Activated B cell treated with CpG ODN at 0.5 μM for 24 hours (primary cell): Measurements from ENCODE around the gene CABLES1. TPM values are rescaled to one million over a fixed set of nuclear protein-coding genes. Genes with fewer than 3 reads are reported as not detected.
"Not testable (repeated sequence)": the region's sequence is repeated elsewhere in the genome, so short reads cannot be mapped to it uniquely, and the experiment has no call there.

Experiments used
- ATAC-seq: fragments of 200-7000 bp; cut with Tn5 transposase; one replicate; pipeline ENCODE4 v1.10.0; 2021; ENCODE audit warnings: low read depth, mild to moderate bottlenecking, moderate library complexity
- CTCF ChIA-PET: fragments of 350-600 bp; sonication (Branson Sonifier 250); formaldehyde crosslinking; loops from one replicate; lab custom pipeline; 2021; ENCODE audit warnings: antibody characterized with exemption; lab: Charles Lee
- POLR2A ChIA-PET: fragments of 350-600 bp; sonication (Branson Sonifier 250); formaldehyde crosslinking; loops from one replicate; lab custom pipeline; 2021; ENCODE audit warnings: antibody characterized with exemption; lab: Charles Lee
- DNase-seq: peaks from one replicate; pipeline ENCODE4 v3.0.0; 2022
- H3K27ac Mint-ChIP-seq: one replicate; pipeline ENCODE4 v1.8.0; 2020; ENCODE audit warnings: mixed read lengths
- H3K27me3 Mint-ChIP-seq: one replicate; pipeline ENCODE4 v1.8.0; 2021; ENCODE audit warnings: mixed read lengths
- H3K36me3 Mint-ChIP-seq: one replicate; pipeline ENCODE4 v1.8.0; 2021; ENCODE audit warnings: low read depth, mixed read lengths
- H3K4me1 Mint-ChIP-seq: one replicate; pipeline ENCODE4 v1.8.0; 2021; ENCODE audit warnings: mixed read lengths
- H3K4me3 Mint-ChIP-seq: one replicate; pipeline ENCODE4 v1.8.0; 2020; ENCODE audit warnings: mild to moderate bottlenecking, mixed read lengths
- H3K9me3 Mint-ChIP-seq: one replicate; pipeline ENCODE4 v1.8.0; 2020; ENCODE audit warnings: mixed read lengths
- intact Hi-C: fragments of 100-400 bp; cut with micrococcal nuclease; formaldehyde crosslinking; loops from one replicate; pipeline ENCODE4 v1.15.1; 2024
- total RNA-seq: library from RNA; stranded (reverse); gene quantifications from 2 replicates; pipeline ENCODE4 v1.2.3, GENCODE V29; 2022
- TF ChIP-seq, protein P1 (sequence below): fragments of 200-600 bp; IDR thresholded peaks from one replicate; pipeline ENCODE4 v1.8.0; 2022; ENCODE audit warnings: antibody characterized with exemption, mild to moderate bottlenecking

The CABLES1 gene
- total RNA-seq, 1 donor from 2014 or later, result 32.3 TPM

DNA sequence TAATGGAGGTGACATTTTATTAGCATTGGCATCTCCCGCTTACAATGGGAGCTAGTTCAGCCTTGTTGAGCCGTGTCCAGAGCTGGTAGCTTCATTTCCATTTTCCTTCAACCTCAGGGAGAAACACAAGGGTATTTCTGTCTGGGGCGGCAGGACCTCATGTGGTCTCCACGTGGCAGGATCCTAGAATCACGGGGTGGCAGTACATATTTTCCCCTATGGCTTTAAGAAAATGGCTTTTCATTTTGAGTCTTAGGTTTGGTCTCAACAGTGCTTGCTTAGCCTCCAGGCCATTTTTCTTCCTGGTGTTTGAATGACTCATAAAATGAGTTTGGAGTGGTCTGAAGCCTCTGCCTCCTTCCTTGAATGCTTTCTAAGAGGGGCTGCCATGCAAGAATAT lies 20.3 kb downstream of the CABLES1 start:
- TF ChIP-seq, protein P1, sequence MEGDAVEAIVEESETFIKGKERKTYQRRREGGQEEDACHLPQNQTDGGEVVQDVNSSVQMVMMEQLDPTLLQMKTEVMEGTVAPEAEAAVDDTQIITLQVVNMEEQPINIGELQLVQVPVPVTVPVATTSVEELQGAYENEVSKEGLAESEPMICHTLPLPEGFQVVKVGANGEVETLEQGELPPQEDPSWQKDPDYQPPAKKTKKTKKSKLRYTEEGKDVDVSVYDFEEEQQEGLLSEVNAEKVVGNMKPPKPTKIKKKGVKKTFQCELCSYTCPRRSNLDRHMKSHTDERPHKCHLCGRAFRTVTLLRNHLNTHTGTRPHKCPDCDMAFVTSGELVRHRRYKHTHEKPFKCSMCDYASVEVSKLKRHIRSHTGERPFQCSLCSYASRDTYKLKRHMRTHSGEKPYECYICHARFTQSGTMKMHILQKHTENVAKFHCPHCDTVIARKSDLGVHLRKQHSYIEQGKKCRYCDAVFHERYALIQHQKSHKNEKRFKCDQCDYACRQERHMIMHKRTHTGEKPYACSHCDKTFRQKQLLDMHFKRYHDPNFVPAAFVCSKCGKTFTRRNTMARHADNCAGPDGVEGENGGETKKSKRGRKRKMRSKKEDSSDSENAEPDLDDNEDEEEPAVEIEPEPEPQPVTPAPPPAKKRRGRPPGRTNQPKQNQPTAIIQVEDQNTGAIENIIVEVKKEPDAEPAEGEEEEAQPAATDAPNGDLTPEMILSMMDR, result no peak
- no peaks in the 10 kb centered on the region for H3K27me3 Mint-ChIP-seq
- CTCF ChIA-PET, result no interaction called here
- intact Hi-C loops, result no loop called here
- no peaks in the 10 kb centered on the region for H3K36me3 Mint-ChIP-seq
- H3K4me3 Mint-ChIP-seq, result no peak overlapping the region
- H3K4me1 Mint-ChIP-seq, result no peaks in the 10 kb centered on the region
- POLR2A ChIA-PET, result no interaction called here
- H3K27ac Mint-ChIP-seq, result no peak overlapping the region
- DNase-seq, result no peak
- no peak for ATAC-seq
- H3K9me3 Mint-ChIP-seq, result no peaks in the 10 kb centered on the region

DNA sequence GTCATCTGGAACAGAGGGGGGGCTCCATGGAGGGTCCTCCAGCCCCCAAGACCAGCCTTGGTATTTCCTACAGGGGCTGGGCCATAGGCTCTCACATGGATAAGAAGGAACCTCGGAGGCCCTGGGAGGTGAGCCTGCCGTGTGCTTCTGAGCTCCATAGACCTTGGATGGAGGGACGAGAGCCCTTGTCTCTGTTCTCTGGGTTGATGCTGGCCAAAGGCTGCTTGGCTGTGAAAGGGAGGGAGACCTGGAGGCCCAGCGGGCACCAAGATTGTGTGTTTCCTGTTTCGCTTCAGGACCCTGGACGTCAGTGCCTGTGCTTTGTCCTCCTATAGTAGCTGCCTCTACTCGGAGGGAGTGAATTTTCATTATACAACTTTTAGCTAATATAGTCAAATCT lies 20.8 kb downstream of the CABLES1 start:
- no peaks in the 10 kb centered on the region for H3K27me3 Mint-ChIP-seq
- CTCF ChIA-PET, result no interaction called here

DNA sequence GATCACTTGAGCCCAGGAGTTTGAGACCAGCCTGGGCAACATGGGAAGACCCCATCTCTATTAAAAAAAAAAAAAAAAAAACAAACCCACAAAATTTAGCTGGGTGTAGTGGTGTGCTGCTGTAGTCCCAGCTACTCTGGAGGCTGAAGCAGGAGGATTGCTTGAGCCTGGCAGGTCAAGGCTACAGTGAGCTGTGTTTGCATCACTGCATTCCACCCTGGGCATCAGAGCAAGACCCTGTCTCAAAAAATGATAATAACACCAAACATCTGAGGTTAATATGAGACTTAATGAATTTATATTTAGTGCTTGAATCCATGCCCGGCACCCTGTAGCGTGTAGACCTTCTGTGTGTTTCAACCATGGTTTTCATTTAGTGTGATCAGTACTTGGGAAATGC lies 22.8 kb downstream of the CABLES1 start:
- DNase-seq (no peak), ATAC-seq (no peak)
- ChIA-PET POLR2A (interaction anchor here (0.7 kb wide), 1 partner anchor 1024 kb away, joined by 6 read pairs; no protein-coding TSS in a partner anchor), CTCF (no interaction called here)
- H3K27ac Mint-ChIP-seq, result no peak overlapping the region
- H3K36me3 Mint-ChIP-seq, result no peaks in the 10 kb centered on the region
- no peaks in the 10 kb centered on the region for H3K4me1 Mint-ChIP-seq
- intact Hi-C loops, result no loop called here
- TF ChIP-seq, protein P1, result no peak
- H3K4me3 Mint-ChIP-seq, result no peak overlapping the region
- peaks cover 2% of the 10 kb centered on the region for H3K27me3 Mint-ChIP-seq
- H3K9me3 Mint-ChIP-seq, result no peaks in the 10 kb centered on the region

More for the DNA sequence above, 20.8 kb downstream of the CABLES1 start:
- H3K27ac Mint-ChIP-seq, result no peak overlapping the region
- no peaks in the 10 kb centered on the region for H3K9me3 Mint-ChIP-seq
- intact Hi-C loops, result no loop called here
- no peak for ATAC-seq
- H3K4me3 Mint-ChIP-seq, result no peak overlapping the region
- TF ChIP-seq, protein P1, result no peak
- H3K4me1 Mint-ChIP-seq, result no peaks in the 10 kb centered on the region
- DNase-seq, result no peak
- no peaks in the 10 kb centered on the region for H3K36me3 Mint-ChIP-seq
- POLR2A ChIA-PET, result no interaction called here

DNA sequence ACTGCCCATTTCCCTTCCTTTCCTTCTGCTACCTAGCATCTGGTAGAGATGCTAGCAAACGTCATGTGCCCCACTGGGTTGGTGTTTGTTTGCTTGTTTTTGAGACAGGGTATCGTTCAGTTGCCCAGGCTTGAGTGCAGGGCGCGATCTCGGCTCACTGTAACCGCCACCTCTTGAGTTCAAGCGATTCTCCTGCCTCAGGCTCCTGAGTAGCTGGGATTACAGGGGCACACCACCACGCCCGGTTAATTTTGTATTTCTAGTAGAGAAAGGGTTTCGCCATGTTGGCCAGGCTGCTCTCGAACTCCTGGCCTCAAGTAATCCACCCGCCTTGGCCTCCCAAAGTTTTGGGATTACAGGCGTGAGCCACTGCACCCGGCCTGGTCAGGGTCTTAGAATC lies 23.6 kb downstream of the CABLES1 start:
- H3K4me1 Mint-ChIP-seq, H3K27me3 Mint-ChIP-seq, H3K4me3 Mint-ChIP-seq, intact Hi-C loops, CTCF ChIA-PET, ATAC-seq, H3K36me3 Mint-ChIP-seq, H3K9me3 Mint-ChIP-seq, POLR2A ChIA-PET, H3K27ac Mint-ChIP-seq, DNase-seq: not testable (repeated sequence)

DNA sequence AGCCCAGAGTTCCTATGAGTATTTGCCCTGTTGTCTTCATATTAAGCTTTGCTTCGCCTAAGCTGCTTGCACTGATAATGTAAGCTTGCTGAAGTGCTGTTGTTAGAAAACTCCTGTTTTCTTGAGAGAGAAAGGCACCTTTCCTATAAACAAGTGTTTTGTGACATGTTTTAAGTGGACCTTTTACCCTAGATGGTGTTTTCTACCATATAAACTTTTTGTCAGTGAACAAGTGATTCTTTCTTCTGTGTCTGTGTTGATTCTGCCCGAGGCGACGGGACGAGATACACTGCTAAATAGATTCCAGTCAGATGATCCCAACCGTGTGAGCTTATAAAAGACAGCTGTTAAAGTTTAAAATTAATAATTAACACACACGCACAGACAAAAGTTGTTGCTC lies 24.1 kb downstream of the CABLES1 start:
- H3K27ac Mint-ChIP-seq, result no peak overlapping the region
- POLR2A ChIA-PET, result no interaction called here
- H3K36me3 Mint-ChIP-seq, result no peaks in the 10 kb centered on the region
- no peak for ATAC-seq
- H3K4me1 Mint-ChIP-seq, result no peaks in the 10 kb centered on the region
- no peak overlapping the region for H3K4me3 Mint-ChIP-seq
- H3K27me3 Mint-ChIP-seq, result peaks cover 3% of the 10 kb centered on the region
- intact Hi-C loops, result no loop called here
- DNase-seq, result no peak
- TF ChIP-seq, protein P1, result no peak
- CTCF ChIA-PET, result no interaction called here
- H3K9me3 Mint-ChIP-seq, result no peaks in the 10 kb centered on the region

DNA sequence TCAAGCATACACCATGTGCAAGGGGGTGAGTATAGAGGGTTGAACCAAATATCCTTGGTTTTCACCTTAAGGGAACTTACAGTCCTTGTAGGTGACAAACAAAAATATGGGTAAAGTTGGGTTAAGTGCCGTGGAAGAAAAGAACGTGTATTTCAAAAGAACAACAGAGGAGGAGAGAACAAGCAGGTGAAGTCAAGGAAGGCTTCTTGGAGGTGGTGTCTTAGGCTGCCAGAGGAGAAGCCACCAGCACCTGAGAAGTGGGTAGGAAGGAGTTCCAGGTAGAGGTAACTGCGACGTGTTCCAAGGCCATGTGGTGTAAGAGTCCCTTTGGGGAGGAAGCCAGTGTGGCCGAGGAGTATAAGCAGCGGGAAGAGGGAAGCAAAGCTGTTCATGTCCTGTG lies 27.2 kb downstream of the CABLES1 start:
- H3K27me3 Mint-ChIP-seq, result peaks cover 3% of the 10 kb centered on the region

More for the DNA sequence above, 27.2 kb downstream of the CABLES1 start:
- no peaks in the 10 kb centered on the region for H3K4me1 Mint-ChIP-seq
- CTCF ChIA-PET, result no interaction called here
- ATAC-seq (no peak), DNase-seq (no peak)
- no peak overlapping the region for H3K4me3 Mint-ChIP-seq
- TF ChIP-seq, protein P1, result no peak
- no peak overlapping the region for H3K27ac Mint-ChIP-seq
- intact Hi-C loops, result no loop called here
- no peaks in the 10 kb centered on the region for H3K9me3 Mint-ChIP-seq
- POLR2A ChIA-PET, result interaction anchor here (0.6 to 0.8 kb wide), 3 partner anchors 22 to 119 kb away, joined by 3 to 4 read pairs (median 3); no protein-coding TSS in a partner anchor
- no peaks in the 10 kb centered on the region for H3K36me3 Mint-ChIP-seq
